KMS-11 (cell line): ENCODE measurements around the gene WSCD2.

Experiments
- H2AFZ ChIP-seq: fragments of 200-600 bp; sonication (generic); 2 replicates; pipeline ENCODE4 v1.6.1; 2016; ENCODE audit warnings: antibody characterized with exemption, mixed run types, low read depth
- H3K27ac ChIP-seq: fragments of 200-600 bp; sonication (generic); 2 replicates; pipeline ENCODE4 v1.6.1; 2016; ENCODE audit warnings: mild to moderate bottlenecking, mixed run types
- H3K27me3 ChIP-seq: fragments of 200-600 bp; sonication (generic); 2 replicates; pipeline ENCODE4 v1.6.1; 2017; ENCODE audit warnings: mild to moderate bottlenecking, low read depth, mixed run types, moderate library complexity; ENCODE audit not compliant: insufficient read depth
- H3K36me3 ChIP-seq: fragments of 200-600 bp; sonication (generic); 2 replicates; pipeline ENCODE4 v1.6.1; 2017; ENCODE audit warnings: mild to moderate bottlenecking, mixed run types; ENCODE audit not compliant: insufficient read depth
- H3K4me1 ChIP-seq: fragments of 200-600 bp; sonication (generic); 2 replicates; pipeline ENCODE4 v1.6.1; 2016; ENCODE audit warnings: mild to moderate bottlenecking, low read depth, mixed run types; ENCODE audit not compliant: poor library complexity, severe bottlenecking
- H3K4me2 ChIP-seq: fragments of 200-600 bp; sonication (generic); 2 replicates; pipeline ENCODE4 v1.7.0; 2016; ENCODE audit warnings: mild to moderate bottlenecking, mixed run types
- H3K4me3 ChIP-seq: fragments of 200-600 bp; sonication (generic); IDR thresholded peaks from 2 replicates; pipeline ENCODE4 v1.6.1; 2017; ENCODE audit warnings: low read depth, low read length, mixed read lengths; ENCODE audit not compliant: insufficient read depth
- H3K79me2 ChIP-seq: fragments of 200-600 bp; sonication (generic); 2 replicates; pipeline ENCODE4 v1.6.1; 2016; ENCODE audit warnings: low read depth, mixed run types; ENCODE audit not compliant: insufficient read depth
- H3K9ac ChIP-seq: fragments of 200-600 bp; sonication (generic); 2 replicates; pipeline ENCODE4 v1.6.1; 2016; ENCODE audit warnings: mild to moderate bottlenecking, mixed run types
- H4K20me1 ChIP-seq: fragments of 200-600 bp; sonication (generic); 2 replicates; pipeline ENCODE4 v1.6.1; 2016; ENCODE audit warnings: mild to moderate bottlenecking, mixed run types; ENCODE audit not compliant: insufficient read depth
- CTCF ChIP-seq: fragments of 200-600 bp; sonication (generic); conservative IDR thresholded peaks from 2 replicates; pipeline ENCODE4 v1.6.1; 2017; ENCODE audit warnings: low read depth, mild to moderate bottlenecking, antibody characterized with exemption, low read length, moderate library complexity, mixed read lengths

The WSCD2 gene

GRCh38 chr12:108109504-108109903 lies 19.6 kb upstream of the WSCD2 start:
- H3K27ac ChIP-seq = no peak overlapping the region
- H2AFZ ChIP-seq = no peak overlapping the region
- H3K4me2 ChIP-seq = no peak overlapping the region
- no peaks in the 10 kb centered on the region for H3K79me2 ChIP-seq
- H3K4me3 ChIP-seq = no peak overlapping the region
- no peak for TF ChIP-seq CTCF
- H3K36me3 ChIP-seq = no peaks in the 10 kb centered on the region
- H3K27me3 ChIP-seq = no peaks in the 10 kb centered on the region
- no peaks in the 10 kb centered on the region for H3K4me1 ChIP-seq
- no peak overlapping the region for H3K9ac ChIP-seq
- H4K20me1 ChIP-seq = no peaks in the 10 kb centered on the region

- no peak for TF ChIP-seq CTCF
- Histone ChIP-seq H3K4me3 (no peak overlapping the region), H3K4me2 (no peak overlapping the region), H3K9ac (no peak overlapping the region), H3K36me3 (no peaks in the 10 kb centered on the region), H3K79me2 (no peaks in the 10 kb centered on the region), H3K27me3 (no peaks in the 10 kb centered on the region), H3K27ac (no peak overlapping the region), H2AFZ (no peak overlapping the region), H4K20me1 (no peaks in the 10 kb centered on the region), H3K4me1 (no peaks in the 10 kb centered on the region)
Measured at GRCh38 chr12:108109954-108110353, 19.1 kb upstream of the WSCD2 start.

GRCh38 chr12:108110844-108111243 lies 18.2 kb upstream of the WSCD2 start:
- Histone ChIP-seq H4K20me1 (no peaks in the 10 kb centered on the region), H3K36me3 (no peaks in the 10 kb centered on the region), H3K27me3 (no peaks in the 10 kb centered on the region), H3K4me3 (no peak overlapping the region), H2AFZ (no peak overlapping the region), H3K27ac (no peak overlapping the region), H3K9ac (no peak overlapping the region), H3K79me2 (no peaks in the 10 kb centered on the region), H3K4me1 (no peaks in the 10 kb centered on the region), H3K4me2 (no peak overlapping the region)
- TF ChIP-seq CTCF = no peak

DNA sequence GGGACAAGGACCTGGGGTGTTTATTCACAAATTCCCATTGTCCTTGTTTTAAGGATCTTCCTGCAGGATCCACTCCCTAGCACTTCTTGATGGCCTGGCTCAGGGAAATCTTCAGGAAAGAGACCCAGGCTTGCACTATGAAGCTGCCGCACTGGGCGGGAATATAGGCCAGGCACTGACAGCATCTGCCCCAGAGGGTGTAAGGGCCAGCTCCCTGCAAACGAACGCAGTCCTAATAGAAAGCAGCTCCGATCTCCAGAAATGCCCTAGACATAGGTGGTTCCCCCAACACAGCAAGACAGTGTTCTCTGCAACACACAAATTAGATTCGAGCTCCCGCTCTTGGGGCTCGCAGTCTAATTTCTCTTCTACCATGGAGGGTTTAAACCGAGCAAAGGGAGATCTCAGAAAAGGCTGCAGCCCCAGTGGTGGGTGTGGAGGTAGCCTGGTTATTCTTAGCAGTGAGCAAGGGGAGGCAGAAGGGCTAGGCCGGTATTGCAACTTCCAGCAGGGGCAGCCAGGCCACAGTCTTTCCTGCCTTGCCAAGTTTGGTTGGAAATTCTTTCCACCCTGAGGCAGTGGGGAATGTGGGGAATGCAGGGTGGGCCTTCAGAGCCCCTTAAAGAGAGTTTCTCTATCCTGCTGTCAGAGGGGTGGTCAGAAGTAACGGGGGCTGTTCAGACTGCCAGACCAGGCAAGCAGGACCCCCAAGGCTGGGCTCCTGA lies 16.1 kb upstream of the WSCD2 start:
- Histone ChIP-seq H2AFZ (no peak overlapping the region), H3K79me2 (no peaks in the 10 kb centered on the region), H3K36me3 (no peaks in the 10 kb centered on the region), H3K4me2 (no peak overlapping the region), H4K20me1 (no peaks in the 10 kb centered on the region), H3K4me3 (no peak overlapping the region), H3K4me1 (no peaks in the 10 kb centered on the region), H3K27me3 (no peaks in the 10 kb centered on the region), H3K9ac (no peak overlapping the region), H3K27ac (no peak overlapping the region)
- TF ChIP-seq CTCF = no peak
